Gastroesophageal sphincter (tissue), 3 donors: ENCODE results near the gene TMCC1.

Experiments
- CTCF ChIP-seq, 4 experiments: fragments of 200-600 bp in 2 of 4; fragments of 450-650 bp in 2 of 4; sonication (generic) in 1 of 4; IDR thresholded peaks; one replicate each; pipeline ENCODE4 v1.5.1; 2017 to 2019; ENCODE audit warnings: antibody characterized with exemption in 4 of 4, mild to moderate bottlenecking in 2 of 4, moderate library complexity in 2 of 4
- POLR2AphosphoS5 ChIP-seq: sonication (generic); formaldehyde crosslinking; IDR thresholded peaks from one replicate; pipeline ENCODE4 v1.6.1; 2017; ENCODE audit warnings: antibody characterized with exemption

DNA sequence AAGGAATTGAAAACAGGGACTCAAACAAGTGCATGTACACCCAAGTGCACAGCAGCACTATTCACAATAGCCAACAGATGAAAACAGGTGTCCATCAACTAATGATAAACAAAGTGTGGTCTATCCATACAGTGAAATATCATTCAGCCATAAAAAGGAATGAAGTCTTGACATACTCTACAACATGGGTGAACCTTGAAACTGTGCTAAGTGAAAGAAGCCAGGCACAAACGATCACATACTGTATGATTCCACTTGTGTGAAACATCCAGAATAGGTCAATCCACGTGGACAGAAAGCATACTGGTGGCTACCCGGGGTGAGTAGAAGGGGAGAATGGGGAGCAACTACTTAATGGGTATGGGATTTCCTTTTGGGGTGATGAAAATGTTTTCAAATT is 257.4 kb downstream of the TMCC1 start:
- TF ChIP-seq CTCF (IDR thresholded peaks at IDR 0.05): no peak
- TF ChIP-seq POLR2AphosphoS5: no peak
